Loucy (cell line): ENCODE measurements around the gene ATP10D.

Experiments
- H2AFZ ChIP-seq: fragments of 200-600 bp; sonication (generic); 2 replicates; pipeline ENCODE4 v1.6.0; 2016; ENCODE audit warnings: antibody characterized with exemption, mild to moderate bottlenecking, low read length, moderate library complexity
- H3F3A ChIP-seq: fragments of 200-600 bp; 2 replicates; pipeline ENCODE4 v1.6.0; 2016; ENCODE audit warnings: antibody characterized with exemption, low read depth, mild to moderate bottlenecking
- H3K27me3 ChIP-seq: fragments of 200-600 bp; sonication (generic); 2 replicates; pipeline ENCODE4 v1.6.1; 2014; ENCODE audit warnings: low read length, mild to moderate bottlenecking; ENCODE audit not compliant: insufficient read depth, poor library complexity, severe bottlenecking
- H3K36me3 ChIP-seq: fragments of 200-600 bp; sonication (generic); 2 replicates; pipeline ENCODE4 v1.6.1; 2016; ENCODE audit warnings: low read length; ENCODE audit not compliant: insufficient read depth
- H3K4me1 ChIP-seq: fragments of 200-600 bp; sonication (generic); 2 replicates; pipeline ENCODE4 v1.5.1; 2014; ENCODE audit warnings: low read length, mild to moderate bottlenecking; ENCODE audit not compliant: insufficient read depth, poor library complexity, severe bottlenecking
- H3K4me2 ChIP-seq: fragments of 200-600 bp; sonication (generic); 2 replicates; pipeline ENCODE4 v1.6.0; 2014; ENCODE audit warnings: antibody characterized with exemption, low read length, low read depth, mild to moderate bottlenecking; ENCODE audit not compliant: poor library complexity, severe bottlenecking
- H3K4me3 ChIP-seq: fragments of 200-600 bp; sonication (generic); 2 replicates; pipeline ENCODE4 v1.5.1; 2014; ENCODE audit warnings: low read length, mild to moderate bottlenecking, mixed read lengths; ENCODE audit not compliant: poor library complexity, severe bottlenecking
- H3K79me2 ChIP-seq: fragments of 200-600 bp; sonication (generic); 2 replicates; pipeline ENCODE4 v1.6.1; 2014; ENCODE audit warnings: low read length; ENCODE audit not compliant: insufficient read depth
- H3K9ac ChIP-seq: fragments of 200-600 bp; sonication (generic); 2 replicates; pipeline ENCODE4 v1.6.0; 2014; ENCODE audit warnings: mild to moderate bottlenecking, low read depth, low read length, moderate library complexity; ENCODE audit not compliant: poor library complexity, severe bottlenecking
- H3K9me2 ChIP-seq: fragments of 200-600 bp; sonication (generic); replicated peaks from 2 replicates; pipeline ENCODE4 v1.6.1; 2016; ENCODE audit warnings: low read depth, low read length, mixed read lengths
- H3K9me3 ChIP-seq: fragments of 200-600 bp; sonication (generic); 2 replicates; pipeline ENCODE4 v1.6.1; 2014; ENCODE audit warnings: mild to moderate bottlenecking, antibody characterized with exemption, low read length, low read depth; ENCODE audit not compliant: insufficient read depth
- H4K20me1 ChIP-seq: fragments of 200-600 bp; sonication (generic); 2 replicates; pipeline ENCODE4 v1.6.0; 2014; ENCODE audit warnings: antibody characterized with exemption, low read length, mild to moderate bottlenecking; ENCODE audit not compliant: insufficient read depth, poor library complexity, severe bottlenecking
- EZH2phosphoT487 ChIP-seq: fragments of 200-600 bp; IDR thresholded peaks from 2 replicates; pipeline ENCODE4 v1.6.1; 2018; ENCODE audit warnings: antibody characterized with exemption, mild to moderate bottlenecking, moderate library complexity, borderline replicate concordance
- TF ChIP-seq, protein P1 (sequence below): fragments of 200-600 bp; sonication (generic); conservative IDR thresholded peaks from 2 replicates; pipeline ENCODE4 v1.5.1; 2014; ENCODE audit warnings: mild to moderate bottlenecking, antibody characterized with exemption, low read length

Gene ATP10D

DNA sequence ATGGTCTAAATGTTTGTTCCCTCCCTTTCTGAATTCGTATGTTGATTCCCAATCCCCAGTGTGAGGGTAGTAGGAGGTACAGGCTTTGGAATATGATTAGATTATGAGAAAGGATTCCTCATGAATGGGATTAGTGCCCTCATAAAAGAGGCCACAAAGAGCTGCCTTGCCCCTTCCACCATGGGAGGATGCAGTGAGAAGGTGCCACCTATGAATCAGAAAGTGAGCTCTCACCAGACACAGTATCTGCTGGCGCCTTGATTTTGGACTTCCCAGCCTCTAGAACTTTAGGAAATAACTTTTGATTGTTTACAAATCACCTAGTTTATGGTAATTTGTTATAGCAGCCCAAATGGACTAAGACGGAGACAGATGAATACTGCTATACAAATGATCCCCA lies 3.6 kb downstream of the ATP10D start:
- H3K79me2 ChIP-seq = peaks cover 5% of the 10 kb centered on the region; the same call in 1 of the 2 replicates

DNA sequence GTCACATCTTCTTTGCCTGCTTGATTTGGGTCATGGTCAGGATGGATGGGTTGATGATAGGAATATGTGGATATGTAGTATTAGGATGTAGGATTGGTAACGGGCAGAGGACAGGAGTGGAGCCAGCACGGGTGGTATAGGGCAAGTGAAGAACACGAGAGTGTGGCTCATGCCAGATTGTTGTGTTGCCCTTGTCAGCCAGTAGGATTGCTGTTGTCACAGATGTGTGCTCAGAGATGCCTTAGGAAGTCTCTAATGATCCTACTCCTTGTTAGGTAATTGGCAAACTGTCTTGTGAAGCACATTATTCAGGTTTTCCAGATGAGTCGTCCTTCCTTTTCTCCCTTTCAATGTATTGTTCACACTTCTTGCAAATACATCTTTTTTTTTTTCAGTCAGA lies 5.5 kb downstream of the ATP10D start:
- Histone ChIP-seq H3K9me3 (no peaks in the 10 kb centered on the region), H3F3A (no peaks in the 10 kb centered on the region), H3K27me3 (no peaks in the 10 kb centered on the region), H2AFZ (no peak overlapping the region), H3K9ac (no peak overlapping the region), H3K9me2 (no peaks in the 10 kb centered on the region), H3K4me1 (peaks cover 18% of the 10 kb centered on the region), H3K4me2 (no peak overlapping the region), H4K20me1 (no peaks in the 10 kb centered on the region), H3K4me3 (no peak overlapping the region), H3K36me3 (no peaks in the 10 kb centered on the region), H3K79me2 (peaks cover 5% of the 10 kb centered on the region; the same call in 1 of the 2 replicates)
- TF ChIP-seq, protein P1, sequence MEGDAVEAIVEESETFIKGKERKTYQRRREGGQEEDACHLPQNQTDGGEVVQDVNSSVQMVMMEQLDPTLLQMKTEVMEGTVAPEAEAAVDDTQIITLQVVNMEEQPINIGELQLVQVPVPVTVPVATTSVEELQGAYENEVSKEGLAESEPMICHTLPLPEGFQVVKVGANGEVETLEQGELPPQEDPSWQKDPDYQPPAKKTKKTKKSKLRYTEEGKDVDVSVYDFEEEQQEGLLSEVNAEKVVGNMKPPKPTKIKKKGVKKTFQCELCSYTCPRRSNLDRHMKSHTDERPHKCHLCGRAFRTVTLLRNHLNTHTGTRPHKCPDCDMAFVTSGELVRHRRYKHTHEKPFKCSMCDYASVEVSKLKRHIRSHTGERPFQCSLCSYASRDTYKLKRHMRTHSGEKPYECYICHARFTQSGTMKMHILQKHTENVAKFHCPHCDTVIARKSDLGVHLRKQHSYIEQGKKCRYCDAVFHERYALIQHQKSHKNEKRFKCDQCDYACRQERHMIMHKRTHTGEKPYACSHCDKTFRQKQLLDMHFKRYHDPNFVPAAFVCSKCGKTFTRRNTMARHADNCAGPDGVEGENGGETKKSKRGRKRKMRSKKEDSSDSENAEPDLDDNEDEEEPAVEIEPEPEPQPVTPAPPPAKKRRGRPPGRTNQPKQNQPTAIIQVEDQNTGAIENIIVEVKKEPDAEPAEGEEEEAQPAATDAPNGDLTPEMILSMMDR = peak; percentile 78
- no peak for TF ChIP-seq EZH2phosphoT487

More for the DNA sequence above, 3.6 kb downstream of the ATP10D start:
- Histone ChIP-seq H3F3A (0 out of 2 replicates have a peak, but pooled peaks cover 2% of the 10 kb centered on the region), H3K4me2 (no peak overlapping the region), H3K9me2 (no peaks in the 10 kb centered on the region), H3K36me3 (no peaks in the 10 kb centered on the region), H3K9ac (no peak overlapping the region), H3K27me3 (no peaks in the 10 kb centered on the region), H4K20me1 (no peaks in the 10 kb centered on the region), H3K4me1 (peaks cover 24% of the 10 kb centered on the region), H2AFZ (no peak overlapping the region), H3K9me3 (no peaks in the 10 kb centered on the region), H3K4me3 (no peak overlapping the region)
- TF ChIP-seq, protein P1 = no peak
- TF ChIP-seq EZH2phosphoT487 = no peak

- Histone ChIP-seq H3K4me1 (peaks cover 10% of the 10 kb centered on the region), H3K9me3 (no peaks in the 10 kb centered on the region), H3K36me3 (no peaks in the 10 kb centered on the region), H3K79me2 (no peaks in the 10 kb centered on the region), H3K9me2 (no peaks in the 10 kb centered on the region), H4K20me1 (no peaks in the 10 kb centered on the region), H3F3A (no peaks in the 10 kb centered on the region), H3K9ac (no peak overlapping the region), H3K4me3 (no peak overlapping the region), H2AFZ (no peak overlapping the region), H3K27me3 (no peaks in the 10 kb centered on the region), H3K4me2 (no peak overlapping the region)
- TF ChIP-seq, protein P1 = no peak
- TF ChIP-seq EZH2phosphoT487 = no peak
These were observed 8.4 kb downstream of the ATP10D start for GRCh38 chr4:47493238-47494123.
